ENCODE results near the gene IFNGR2.

IFNGR2 gene

DNA sequence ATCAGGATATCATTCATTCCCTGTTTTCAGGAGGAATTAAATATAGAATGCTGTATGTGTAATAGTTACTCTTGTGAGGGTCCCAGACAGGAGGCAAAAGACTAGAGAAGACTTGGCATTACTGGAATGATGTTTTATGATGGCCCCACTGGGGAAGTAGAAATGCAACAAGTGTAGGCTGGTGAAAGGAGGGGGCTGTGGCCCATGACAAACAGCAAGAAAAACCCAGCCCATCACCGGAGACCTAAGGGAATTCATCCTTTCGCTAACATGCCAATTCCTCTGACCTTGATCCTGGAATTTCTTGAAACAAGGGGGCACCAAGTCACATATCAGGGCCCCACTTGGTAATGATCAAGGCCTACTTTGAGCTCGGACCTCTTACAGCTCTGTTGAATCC, 5.5 kb upstream of the IFNGR2 start:
- Histone ChIP-seq H3K27me3 (ENCODE audit: control insufficient read depth, insufficient read depth, low read length) (no peaks in the 10 kb centered on the region), H3K27ac (no peak overlapping the region), H3K4me1 (no peaks in the 10 kb centered on the region), H3K36me3 (ENCODE audit: control insufficient read depth, insufficient read depth, low read length) (no peaks in the 10 kb centered on the region), H3K4me2 (ENCODE audit: low read length) (no peak overlapping the region), H3K4me3 (ENCODE audit: low read depth, low read length) (no peak overlapping the region), H3K79me2 (no peaks in the 10 kb centered on the region), H3K9ac (no peak overlapping the region), H3K9me3 (ENCODE audit: control insufficient read depth, low read length) (no peaks in the 10 kb centered on the region), H2AFZ (no peak overlapping the region)
- TF ChIP-seq, protein P1, sequence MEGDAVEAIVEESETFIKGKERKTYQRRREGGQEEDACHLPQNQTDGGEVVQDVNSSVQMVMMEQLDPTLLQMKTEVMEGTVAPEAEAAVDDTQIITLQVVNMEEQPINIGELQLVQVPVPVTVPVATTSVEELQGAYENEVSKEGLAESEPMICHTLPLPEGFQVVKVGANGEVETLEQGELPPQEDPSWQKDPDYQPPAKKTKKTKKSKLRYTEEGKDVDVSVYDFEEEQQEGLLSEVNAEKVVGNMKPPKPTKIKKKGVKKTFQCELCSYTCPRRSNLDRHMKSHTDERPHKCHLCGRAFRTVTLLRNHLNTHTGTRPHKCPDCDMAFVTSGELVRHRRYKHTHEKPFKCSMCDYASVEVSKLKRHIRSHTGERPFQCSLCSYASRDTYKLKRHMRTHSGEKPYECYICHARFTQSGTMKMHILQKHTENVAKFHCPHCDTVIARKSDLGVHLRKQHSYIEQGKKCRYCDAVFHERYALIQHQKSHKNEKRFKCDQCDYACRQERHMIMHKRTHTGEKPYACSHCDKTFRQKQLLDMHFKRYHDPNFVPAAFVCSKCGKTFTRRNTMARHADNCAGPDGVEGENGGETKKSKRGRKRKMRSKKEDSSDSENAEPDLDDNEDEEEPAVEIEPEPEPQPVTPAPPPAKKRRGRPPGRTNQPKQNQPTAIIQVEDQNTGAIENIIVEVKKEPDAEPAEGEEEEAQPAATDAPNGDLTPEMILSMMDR (IDR thresholded peaks at IDR 0.05): no peak

DNA sequence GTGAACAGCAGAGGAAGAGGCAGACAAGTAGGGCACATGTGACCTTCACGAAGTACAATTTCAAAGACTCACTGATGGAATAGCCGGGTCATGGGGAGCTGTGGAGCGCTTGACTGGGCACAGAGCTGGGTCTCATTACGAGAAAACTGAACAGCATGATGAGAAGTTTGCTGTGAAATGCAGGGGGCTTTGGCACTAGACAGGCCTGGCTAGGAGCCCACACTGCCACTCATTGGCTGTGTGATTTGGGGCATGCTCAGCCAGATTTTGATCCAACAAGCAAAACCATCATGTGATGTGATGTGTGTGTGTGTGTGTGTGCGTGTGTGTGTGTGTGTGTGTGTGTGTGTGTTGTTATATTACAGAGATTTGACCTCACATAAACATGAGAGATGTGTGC, 4.9 kb upstream of the IFNGR2 start:
- H3K36me3 ChIP-seq (ENCODE audit: control insufficient read depth, insufficient read depth, low read length): no peaks in the 10 kb centered on the region
- no peak overlapping the region for H2AFZ ChIP-seq
- no peak overlapping the region for H3K4me2 ChIP-seq (ENCODE audit: low read length)
- H3K27ac ChIP-seq: no peak overlapping the region
- H3K79me2 ChIP-seq: no peaks in the 10 kb centered on the region
- no peaks in the 10 kb centered on the region for H3K4me1 ChIP-seq
- H3K27me3 ChIP-seq (ENCODE audit: control insufficient read depth, insufficient read depth, low read length): no peaks in the 10 kb centered on the region
- no peaks in the 10 kb centered on the region for H3K9me3 ChIP-seq (ENCODE audit: control insufficient read depth, low read length)
- no peak overlapping the region for H3K4me3 ChIP-seq (ENCODE audit: low read depth, low read length)
- TF ChIP-seq, protein P1 (IDR thresholded peaks at IDR 0.05): no peak
- H3K9ac ChIP-seq: no peak overlapping the region

DNA sequence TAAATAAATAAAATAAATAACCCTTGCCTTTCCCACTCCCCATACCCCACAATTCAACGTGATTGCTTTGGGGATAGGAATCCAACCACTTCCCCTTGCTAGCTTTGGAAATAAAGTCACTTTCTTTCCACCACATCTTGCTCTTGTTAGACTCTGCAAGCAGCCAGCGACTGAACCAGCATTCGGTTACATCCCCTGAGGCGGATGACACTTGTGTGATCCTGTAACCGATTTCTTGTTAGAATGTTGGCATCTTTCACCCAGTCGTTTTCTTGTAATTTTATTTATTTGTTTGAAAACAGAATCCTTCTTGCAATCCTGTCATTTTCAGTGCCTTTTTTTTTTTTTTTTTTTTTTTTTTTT, 1.6 kb upstream of the IFNGR2 start:
- Histone ChIP-seq H3K9me3 (ENCODE audit: control insufficient read depth, low read length) (no peaks in the 10 kb centered on the region), H3K4me2 (ENCODE audit: low read length) (no peak overlapping the region), H3K9ac (no peak overlapping the region), H3K36me3 (ENCODE audit: control insufficient read depth, insufficient read depth, low read length) (no peaks in the 10 kb centered on the region), H3K4me3 (ENCODE audit: low read depth, low read length) (no peak overlapping the region), H3K27ac (no peak overlapping the region), H3K27me3 (ENCODE audit: control insufficient read depth, insufficient read depth, low read length) (no peaks in the 10 kb centered on the region), H2AFZ (no peak overlapping the region), H3K4me1 (no peaks in the 10 kb centered on the region), H3K79me2 (peaks cover 6% of the 10 kb centered on the region)
- TF ChIP-seq, protein P1 (IDR thresholded peaks at IDR 0.05): no peak

DNA sequence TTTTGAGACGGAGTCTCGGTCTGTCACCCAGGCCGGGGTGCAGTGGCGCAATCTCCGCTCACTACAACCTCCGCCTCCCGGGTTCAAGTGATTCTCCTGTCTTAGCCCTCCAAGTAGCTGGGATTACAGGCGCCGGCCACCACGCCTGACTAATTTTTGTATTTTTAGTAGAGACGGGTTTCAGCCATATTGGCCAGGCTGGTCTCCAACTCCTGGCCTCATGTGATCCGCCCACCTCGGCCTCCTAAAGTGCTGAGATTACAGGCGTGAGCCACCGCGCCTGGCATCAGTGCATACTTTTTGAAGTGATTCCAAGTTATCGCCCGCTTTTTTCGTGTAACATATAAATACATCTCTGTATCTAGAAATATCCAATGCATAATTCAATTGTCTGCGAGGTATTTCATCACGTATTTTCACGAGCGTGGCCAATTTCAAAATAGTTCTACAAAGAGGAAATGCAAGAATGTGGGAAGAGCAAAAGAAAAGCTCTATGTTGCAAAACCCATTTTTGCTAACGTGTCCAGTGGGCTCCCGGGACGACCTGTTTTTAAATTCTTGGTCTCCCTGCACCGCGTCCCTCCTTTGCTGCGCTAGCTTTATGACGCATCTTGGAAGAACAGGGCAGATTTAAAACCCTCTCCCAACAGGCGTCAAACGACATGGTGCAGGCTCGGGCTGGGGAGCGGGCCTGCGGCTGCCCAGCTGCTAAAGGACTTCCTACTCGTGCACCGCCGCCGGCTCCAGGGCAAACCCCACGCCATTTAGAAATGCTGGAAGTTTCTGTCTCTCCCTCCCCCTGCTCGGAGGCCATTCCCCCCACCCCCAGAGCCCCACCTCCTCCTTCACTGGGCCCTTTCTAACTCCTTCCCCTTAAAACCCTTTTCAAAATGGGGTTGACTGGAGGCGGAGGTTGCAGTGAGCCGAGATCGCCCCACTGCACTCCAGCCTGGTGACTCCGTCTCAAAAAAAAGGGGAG, 923 bp upstream of the IFNGR2 start:
- no peaks in the 10 kb centered on the region for H3K36me3 ChIP-seq (ENCODE audit: control insufficient read depth, insufficient read depth, low read length)
- H3K27ac ChIP-seq: no peak overlapping the region
- no peaks in the 10 kb centered on the region for H3K9me3 ChIP-seq (ENCODE audit: control insufficient read depth, low read length)
- H3K79me2 ChIP-seq: peaks cover 8% of the 10 kb centered on the region
- peak overlapping the region; percentile 43 for H2AFZ ChIP-seq
- H3K4me3 ChIP-seq (ENCODE audit: low read depth, low read length): peak overlapping the region; percentile 36
- H3K9ac ChIP-seq: no peak overlapping the region
- H3K4me1 ChIP-seq: no peaks in the 10 kb centered on the region
- TF ChIP-seq, protein P1 (IDR thresholded peaks at IDR 0.05): no peak
- H3K4me2 ChIP-seq (ENCODE audit: low read length): peak overlapping the region; percentile 61
- no peaks in the 10 kb centered on the region for H3K27me3 ChIP-seq (ENCODE audit: control insufficient read depth, insufficient read depth, low read length)
